Ovary (tissue), 9 donors: ENCODE results near the gene CACNB2. TPM values are rescaled to one million over a fixed set of nuclear protein-coding genes. Genes with fewer than 3 reads are reported as not detected.

Experiments
- DNase-seq, 5 donors: peaks; one replicate each; pipeline ENCODE4 v3.0.0-alpha.2; 2019 to 2020
- H3K27ac ChIP-seq, 2 donors: fragments of 200-600 bp; one replicate each; pipeline versions ENCODE4 v1.5.1 to v1.8.0; 2019 to 2022
- H3K27me3 ChIP-seq: fragments of 200-600 bp; one replicate; pipeline ENCODE4 v1.8.0; 2022
- H3K36me3 ChIP-seq: fragments of 200-600 bp; sonication (generic); one replicate; pipeline ENCODE4 v1.5.1; 2019
- H3K4me1 ChIP-seq: one replicate; pipeline ENCODE4 v1.8.1; 2013; ENCODE audit warnings: mild to moderate bottlenecking, moderate library complexity; ENCODE audit not compliant: insufficient read depth
- H3K4me3 ChIP-seq: fragments of 200-600 bp; sonication (generic); one replicate; pipeline ENCODE4 v1.5.1; 2017
- H3K9me3 ChIP-seq, 2 donors: fragments of 200-600 bp in 1 of 2; sonication (generic) in 1 of 2; one replicate each; pipeline versions ENCODE4 v1.5.1 to v1.8.1; 2013 to 2019; ENCODE audit warnings: mild to moderate bottlenecking in 1 of 2, moderate library complexity in 1 of 2
- EP300 ChIP-seq: sonication (generic); formaldehyde crosslinking; IDR thresholded peaks from one replicate; pipeline ENCODE4 v1.6.1; 2017; ENCODE audit warnings: antibody characterized with exemption
- POLR2A ChIP-seq: fragments of 450-650 bp; IDR thresholded peaks from one replicate; pipeline ENCODE4 v1.6.1; 2017; ENCODE audit warnings: antibody characterized with exemption, mild to moderate bottlenecking, moderate library complexity
- WGBS, 3 donors: extraction: QIAGEN DNeasy Blood & Tissue Kit in 1 of 3; methylation state at CpG; one replicate each; pipeline versions ENCODE4 v1.1.5 to v1.1.7; 2013 to 2017; 5-methylcytosine and 5-hydroxymethylcytosine counted together
- intact Hi-C, 4 donors: fragments of 100-400 bp; cut with DNase I; formaldehyde crosslinking; loops; one replicate each; pipeline versions ENCODE4 v1.11.0 to v1.15.1; 2022 to 2023
- polyA plus RNA-seq, 2 donors: library from polyadenylated mRNA; stranded (reverse); fragments of 200-250 nt in 1 of 2; fragments of 350-450 nt in 1 of 2; fragmentation: Illumina TruSeq in 1 of 2; extraction: RNeasy Lipid Tissue Mini Kit (QIAGEN cat#74804) in 1 of 2; gene quantifications; one replicate each; pipeline ENCODE4 v1.2.3, GENCODE V29; 2013 to 2014
- total RNA-seq, 7 donors: library from RNA; depleted of rRNA in 2 of 7; stranded (reverse); fragments of >200 nt in 2 of 7; fragmentation: NEBNext Ultra II Directional in 3 of 7; extraction: Animal tissue kit (Norgen Biotek cat#: 25700) in 3 of 7; gene quantifications; one replicate each; pipeline versions ENCODE4 v1.1.0 to v1.2.4, GENCODE V29; 2016 to 2023
- TF ChIP-seq, protein P1 (sequence below), 3 donors: fragments of 450-650 bp in 2 of 3; fragments of 200-600 bp in 1 of 3; IDR thresholded peaks; one replicate each; pipeline versions ENCODE4 v1.5.1 to v1.8.0; 2016 to 2022; ENCODE audit warnings: antibody characterized with exemption in 3 of 3, mild to moderate bottlenecking in 1 of 3
- donor health status: DM: no; HTN: no; CAD: no; lungs with moderate emphysema.
- donor health status: DM: no; HTN: no; CAD: no.
- donor health status: Bipolar disorder and iron deficiency.
- donor health status: DM: yes; HTN: yes; CAD: no.
- donor health status: DM: no; HTN: no; CAD: no.
- donor health status: DM: yes; HTN: yes; CAD: no.

The CACNB2 gene
- total and polyA plus RNA-seq, 9 donors: 8.9 to 60.9 (median 23.8) TPM

DNA sequence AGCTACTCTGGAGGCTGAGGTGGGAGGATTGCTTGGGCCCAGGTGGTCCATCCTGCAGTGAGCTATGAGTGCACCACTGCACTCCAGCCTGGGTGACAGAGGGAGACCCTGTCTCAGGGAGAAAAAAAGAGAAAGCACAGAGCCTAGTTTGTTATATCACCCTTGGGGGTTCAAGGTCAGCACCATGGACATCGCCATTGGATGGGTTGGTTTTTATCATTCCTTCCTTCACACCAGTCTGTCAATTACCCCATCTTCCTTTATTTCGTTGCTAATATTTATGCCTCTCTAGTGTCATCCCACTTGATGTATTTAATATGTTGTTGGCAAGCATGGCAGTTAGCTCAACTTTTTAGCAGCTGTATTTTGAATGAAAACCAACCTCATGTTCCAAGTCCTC lies 328.9 kb downstream of the CACNB2 start:
- TF ChIP-seq EP300 (no peak), POLR2A (no peak)
- TF ChIP-seq, protein P1, sequence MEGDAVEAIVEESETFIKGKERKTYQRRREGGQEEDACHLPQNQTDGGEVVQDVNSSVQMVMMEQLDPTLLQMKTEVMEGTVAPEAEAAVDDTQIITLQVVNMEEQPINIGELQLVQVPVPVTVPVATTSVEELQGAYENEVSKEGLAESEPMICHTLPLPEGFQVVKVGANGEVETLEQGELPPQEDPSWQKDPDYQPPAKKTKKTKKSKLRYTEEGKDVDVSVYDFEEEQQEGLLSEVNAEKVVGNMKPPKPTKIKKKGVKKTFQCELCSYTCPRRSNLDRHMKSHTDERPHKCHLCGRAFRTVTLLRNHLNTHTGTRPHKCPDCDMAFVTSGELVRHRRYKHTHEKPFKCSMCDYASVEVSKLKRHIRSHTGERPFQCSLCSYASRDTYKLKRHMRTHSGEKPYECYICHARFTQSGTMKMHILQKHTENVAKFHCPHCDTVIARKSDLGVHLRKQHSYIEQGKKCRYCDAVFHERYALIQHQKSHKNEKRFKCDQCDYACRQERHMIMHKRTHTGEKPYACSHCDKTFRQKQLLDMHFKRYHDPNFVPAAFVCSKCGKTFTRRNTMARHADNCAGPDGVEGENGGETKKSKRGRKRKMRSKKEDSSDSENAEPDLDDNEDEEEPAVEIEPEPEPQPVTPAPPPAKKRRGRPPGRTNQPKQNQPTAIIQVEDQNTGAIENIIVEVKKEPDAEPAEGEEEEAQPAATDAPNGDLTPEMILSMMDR (IDR thresholded peaks at IDR 0.05): no peak
- 71 to 75% (median 75%) methylated on average over 2 of the region's 2 CpGs for WGBS, 3 donors
- Histone ChIP-seq H3K9me3 (no peaks in the 10 kb centered on the region), H3K27ac (no peak overlapping the region), H3K36me3 (no peaks in the 10 kb centered on the region), H3K27me3 (no peaks in the 10 kb centered on the region), H3K4me1 (peaks cover 7% of the 10 kb centered on the region), H3K4me3 (no peak overlapping the region)
- DNase-seq: no peak
- intact Hi-C loops: no loop called here

DNA sequence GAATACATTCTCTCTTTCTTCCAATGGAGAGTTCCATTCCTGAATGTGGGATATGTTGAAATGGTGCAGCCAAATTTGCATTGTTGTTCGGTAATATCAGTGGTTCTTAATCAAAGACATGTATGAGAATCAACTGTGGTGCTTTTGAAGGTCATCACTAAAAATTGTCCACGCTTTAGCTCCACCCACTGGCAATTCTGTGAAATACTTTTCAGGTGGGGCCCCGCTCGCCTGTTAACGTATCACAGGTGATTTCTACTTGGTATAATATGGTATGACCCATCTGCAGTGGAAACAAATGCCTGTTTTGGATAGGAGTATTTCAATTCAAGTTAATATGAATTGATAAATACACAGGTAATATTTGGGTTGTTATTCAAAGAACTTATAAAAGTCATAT lies 332.8 kb downstream of the CACNB2 start:
- Histone ChIP-seq H3K4me3 (no peak overlapping the region), H3K36me3 (no peaks in the 10 kb centered on the region), H3K27ac (peak overlapping the region in 1 of 2 donors; percentile 75), H3K4me1 (peaks cover 7% of the 10 kb centered on the region), H3K9me3 (no peaks in the 10 kb centered on the region), H3K27me3 (no peaks in the 10 kb centered on the region)
- TF ChIP-seq EP300 (no peak), POLR2A (no peak)
- TF ChIP-seq, protein P1 (IDR thresholded peaks at IDR 0.05): no peak
- no peak for DNase-seq
- intact Hi-C loops: no loop called here
- 46 to 65% (median 53%) methylated on average over 5 of the region's 5 CpGs for WGBS, 3 donors

DNA sequence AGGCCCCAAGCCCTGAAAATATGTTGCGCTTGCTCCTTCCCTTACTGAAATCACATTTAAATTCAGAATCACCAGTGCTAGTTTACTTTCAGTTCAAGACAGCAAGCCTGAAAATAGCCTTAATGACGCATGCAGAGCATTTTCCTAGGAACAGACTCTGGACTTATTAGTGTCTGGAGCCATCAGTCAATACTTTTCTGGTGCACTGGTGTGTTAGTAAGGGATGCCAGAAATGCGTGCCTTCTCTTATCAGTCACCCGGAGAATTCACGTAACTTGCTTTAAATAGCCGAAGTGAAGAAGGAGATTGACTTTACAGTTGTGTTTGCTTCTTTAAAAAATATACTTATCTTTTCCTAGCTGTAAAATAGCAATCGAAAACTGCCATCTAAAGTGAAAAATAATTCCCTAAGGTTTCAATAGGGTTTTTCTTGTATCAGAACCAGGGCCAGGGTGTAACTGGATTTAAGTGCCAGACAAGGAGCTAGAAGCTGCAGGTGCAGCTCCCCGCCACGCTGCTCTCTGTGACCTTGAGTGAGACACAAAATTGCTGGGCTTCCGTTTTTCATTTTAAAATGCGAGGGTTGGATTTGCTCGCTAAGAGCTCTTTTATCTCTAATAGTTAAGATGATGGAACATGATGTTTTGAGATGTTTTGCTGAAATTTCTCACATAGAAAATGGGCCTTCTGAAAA lies 333.3 kb downstream of the CACNB2 start:
- Histone ChIP-seq H3K27me3 (no peaks in the 10 kb centered on the region), H3K9me3 (no peaks in the 10 kb centered on the region), H3K36me3 (no peaks in the 10 kb centered on the region), H3K4me3 (no peak overlapping the region), H3K4me1 (peaks cover 7% of the 10 kb centered on the region), H3K27ac (peak overlapping the region in 1 of 2 donors; percentile 75)
- peak in 3 of 5 donors; percentile 18 to 44 (median 39) for DNase-seq
- intact Hi-C loops: no loop called here
- TF ChIP-seq EP300 (no peak), POLR2A (no peak)
- TF ChIP-seq, protein P1 (IDR thresholded peaks at IDR 0.05): no peak
- WGBS, 3 donors: 7 to 23% (median 8%) methylated on average over 12 of the region's 12 CpGs

DNA sequence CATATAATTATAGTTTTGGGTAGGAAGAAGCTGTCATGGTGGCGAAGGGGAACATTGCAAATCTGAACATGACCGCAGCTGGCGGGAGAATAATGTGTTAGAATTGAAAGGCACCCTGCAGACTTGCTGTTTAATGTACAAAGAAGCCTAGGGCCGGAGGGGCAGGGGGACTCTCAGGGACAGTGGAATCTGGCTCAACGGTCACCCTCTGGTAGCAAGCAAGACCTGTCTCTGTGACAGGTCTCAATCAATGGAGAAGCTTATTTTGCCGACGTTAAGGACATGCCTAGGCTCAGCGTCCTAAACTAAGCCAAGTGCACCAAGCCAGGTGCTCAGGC lies 333.9 kb downstream of the CACNB2 start:
- intact Hi-C loops: no loop called here
- no peak for TF ChIP-seq POLR2A
- TF ChIP-seq EP300: no peak
- TF ChIP-seq, protein P1 (IDR thresholded peaks at IDR 0.05): no peak
- DNase-seq: no peak
- no peaks in the 10 kb centered on the region for H3K27me3 ChIP-seq
- H3K4me3 ChIP-seq: no peak overlapping the region
- peak overlapping the region in 1 of 2 donors; percentile 75 for H3K27ac ChIP-seq
- H3K4me1 ChIP-seq: peaks cover 6% of the 10 kb centered on the region
- H3K36me3 ChIP-seq: no peaks in the 10 kb centered on the region
- WGBS, 3 donors: 89 to 92% (median 89%) methylated on average over 8 of the region's 8 CpGs
- H3K9me3 ChIP-seq: no peaks in the 10 kb centered on the region
